Left ventricle myocardium superior (tissue), 1 donor: ENCODE data around the gene ZNF773. TPM values are rescaled to one million over a fixed set of nuclear protein-coding genes. Genes with fewer than 3 reads are reported as not detected.
"Not testable (repeated sequence)": the region's sequence is repeated elsewhere in the genome, so short reads cannot be mapped to it uniquely, and the experiment has no call there.

Source experiments
- ATAC-seq: fragments of 200-7000 bp; cut with Tn5 transposase; one replicate; pipeline ENCODE4 v1.9.1; 2020; ENCODE audit warnings: mild to moderate bottlenecking, moderate library complexity
- DNase-seq: peaks from one replicate; pipeline ENCODE4 v3.0.0-alpha.2; 2020
- intact Hi-C: fragments of 100-400 bp; cut with micrococcal nuclease; formaldehyde crosslinking; loops from one replicate; pipeline ENCODE4 v1.11.0; 2022
- long read RNA-seq: library from polyadenylated mRNA; unstranded; transcript quantifications from one replicate; pipeline ENCODE4 v2.0.0, GENCODE V29; 2021
- total RNA-seq: library from RNA; stranded (reverse); fragmentation: NEBNext Ultra II Directional; extraction: Animal tissue kit (Norgen Biotek cat#: 25700); gene quantifications from one replicate; pipeline ENCODE4 v1.2.1, GENCODE V29; 2021
- donor health status: DM: no; HTN: yes; CAD: no; lungs with severe emphysema.

The ZNF773 gene
- total RNA-seq = 6.0 TPM
- long read RNA-seq, transcript ZNF773-204 (4 exons, 2,019 nt) = major isoform, 10 of 14 reads
- long read RNA-seq, partial matches to known transcripts = 0 of 14 reads
- long read RNA-seq, other reads (novel, unspliced or antisense) = 2 of 14 reads

- peak; percentile 100 for ATAC-seq
- DNase-seq = peak; percentile 99
- intact Hi-C loops = not testable (repeated sequence)
Observed at GRCh38 chr19:57499680-57500395, at the start of gene ZNF773. Gene ZNF773 (plus strand): TSS chr19:57499938. CDS start chr19:57500081, 143 bp downstream.

- intact Hi-C loops = no loop called here
- DNase-seq = no peak
- ATAC-seq = no peak
Observed at GRCh38 chr19:57452307-57452706, 47.4 kb upstream of the ZNF773 start.

- peak; percentile 81 for ATAC-seq
- intact Hi-C loops = no loop called here
Observed at GRCh38 chr19:57465680-57466381, 33.9 kb upstream of the ZNF773 start.

GRCh38 chr19:57466489-57466888 lies 33.2 kb upstream of the ZNF773 start:
- ATAC-seq (peak; percentile 97), DNase-seq (peak; percentile 68)
- intact Hi-C loops = no loop called here

More at GRCh38 chr19:57465680-57466381, 33.9 kb upstream of the ZNF773 start:
- DNase-seq = no peak

GRCh38 chr19:57473646-57474045 lies 26.1 kb upstream of the ZNF773 start:
- intact Hi-C loops = no loop called here
- ATAC-seq = no peak
- DNase-seq = no peak

- DNase-seq (peak; percentile 92), ATAC-seq (peak; percentile 99)
- intact Hi-C loops = no loop called here
Observed at GRCh38 chr19:57477191-57478008, 22.3 kb upstream of the ZNF773 start, which contains the start of gene ZNF772. Gene ZNF772 (minus strand): TSS chr19:57477566. CDS start chr19:57477309, 257 bp downstream.

- intact Hi-C loops = not testable (repeated sequence)
- DNase-seq = peak; percentile 95
- peak; percentile 99 for ATAC-seq
Observed at GRCh38 chr19:57487477-57488298, 12.1 kb upstream of the ZNF773 start, which contains the start of gene ZNF419. Gene ZNF419 (plus strand): TSS chr19:57487750. CDS start chr19:57487951, 201 bp downstream.

- DNase-seq, intact Hi-C loops: not testable (repeated sequence)
- peak; percentile 30 for ATAC-seq
Observed at GRCh38 chr19:57488299-57488644, 11.5 kb upstream of the ZNF773 start.

GRCh38 chr19:57499332-57499679 lies 432 bp upstream of the ZNF773 start:
- ATAC-seq, DNase-seq, intact Hi-C loops: not testable (repeated sequence)

- peak; percentile 14 for ATAC-seq
- intact Hi-C loops, DNase-seq: not testable (repeated sequence)
Observed at GRCh38 chr19:57500400-57500799, 662 bp downstream of the ZNF773 start.

- no peak for ATAC-seq
- intact Hi-C loops = no loop called here
- DNase-seq = no peak
Observed at GRCh38 chr19:57506163-57506562, 6.4 kb downstream of the ZNF773 start.

GRCh38 chr19:57511484-57511883 lies 11.7 kb downstream of the ZNF773 start:
- intact Hi-C loops = no loop called here
- ATAC-seq (no peak), DNase-seq (no peak)

- DNase-seq = no peak
- intact Hi-C loops = no loop called here
- no peak for ATAC-seq
Observed at GRCh38 chr19:57512845-57513244, 13.1 kb downstream of the ZNF773 start.

GRCh38 chr19:57515255-57515654 lies 15.5 kb downstream of the ZNF773 start:
- intact Hi-C loops = no loop called here
- no peak for DNase-seq
- no peak for ATAC-seq

GRCh38 chr19:57518021-57518420 lies 18.3 kb downstream of the ZNF773 start:
- intact Hi-C loops, DNase-seq, ATAC-seq: not testable (repeated sequence)

- ATAC-seq (peak; percentile 100), DNase-seq (peak; percentile 91)
- intact Hi-C loops = no loop called here
Observed at GRCh38 chr19:57527136-57527881, 27.6 kb downstream of the ZNF773 start, which contains the start of gene ZNF549. Gene ZNF549 (plus strand): TSS chr19:57527356. CDS start chr19:57527574, 218 bp downstream.

- DNase-seq (no peak), ATAC-seq (no peak)
- intact Hi-C loops = no loop called here
Observed at GRCh38 chr19:57537953-57538547, 38.3 kb downstream of the ZNF773 start.
